GM12873 (cell line): ENCODE data around the gene KDM6A.

Experiments used
- CTCF ChIP-seq: IDR thresholded peaks from 2 replicates; pipeline ENCODE4 v1.5.1; 2012; ENCODE audit warnings: low read depth, mild to moderate bottlenecking, moderate library complexity, low read length, control low read depth; ENCODE audit not compliant: insufficient read depth; ENCODE audit errors: missing control alignments

The KDM6A gene

GRCh38 chrX:44949125-44949524 lies 76.1 kb downstream of the KDM6A start:
- no peak for TF ChIP-seq CTCF

- TF ChIP-seq CTCF = no peak
These were observed 78.6 kb downstream of the KDM6A start for GRCh38 chrX:44951572-44952067.

- TF ChIP-seq CTCF = no peak
These were observed 79.5 kb downstream of the KDM6A start for GRCh38 chrX:44952329-44953027.

GRCh38 chrX:44953734-44954502 lies 80.9 kb downstream of the KDM6A start:
- TF ChIP-seq CTCF = no peak

GRCh38 chrX:44954562-44954961 lies 81.6 kb downstream of the KDM6A start:
- TF ChIP-seq CTCF = no peak

GRCh38 chrX:44957848-44958247 lies 84.9 kb downstream of the KDM6A start:
- TF ChIP-seq CTCF = no peak

GRCh38 chrX:44958480-44958879 lies 85.5 kb downstream of the KDM6A start:
- no peak for TF ChIP-seq CTCF
